Heart left ventricle (tissue), 16 donors: ENCODE measurements around the gene RNASEH2B. TPM values are rescaled to one million over a fixed set of nuclear protein-coding genes. Genes with fewer than 3 reads are reported as not detected.
A peak's percentile ranks its signal among the peaks of the same experiment; 100 is the strongest.

ENCODE experiments used
- ATAC-seq, 4 donors: fragments of 200-7000 bp; cut with Tn5 transposase; one replicate each; pipeline ENCODE4 v1.9.1; 2020 to 2022; ENCODE audit warnings: moderate library complexity in 4 of 4, mild to moderate bottlenecking in 3 of 4, moderate number of reproducible peaks in 1 of 4
- DNase-seq, 5 donors: peaks; one replicate each; pipeline ENCODE4 v3.0.0-alpha.2; 2020
- H3K27ac ChIP-seq, 12 donors: fragments of 200-600 bp; sonication (generic) in 4 of 12; one replicate each; pipeline versions ENCODE4 v1.5.0 to v1.8.0; 2016 to 2022; ENCODE audit warnings: mild to moderate bottlenecking in 2 of 12
- H3K27me3 ChIP-seq, 9 donors: fragments of 200-600 bp; sonication (generic) in 2 of 9; one replicate each; pipeline versions ENCODE4 v1.5.1 to v1.8.0; 2016 to 2022; ENCODE audit warnings: mild to moderate bottlenecking in 3 of 9
- H3K36me3 ChIP-seq, 9 donors: fragments of 200-600 bp; sonication (generic) in 2 of 9; one replicate each; pipeline versions ENCODE4 v1.5.0 to v1.8.0; 2018 to 2022; ENCODE audit warnings: mild to moderate bottlenecking in 2 of 9
- H3K4me1 ChIP-seq, 12 donors: fragments of 200-600 bp; sonication (generic) in 4 of 12; one replicate each; pipeline versions ENCODE4 v1.5.0 to v1.8.0; 2016 to 2022; ENCODE audit warnings: mild to moderate bottlenecking in 3 of 12
- H3K4me3 ChIP-seq, 12 donors: fragments of 200-600 bp; sonication (generic) in 4 of 12; one replicate each; pipeline versions ENCODE4 v1.5.0 to v1.8.0; 2017 to 2022; ENCODE audit warnings: mild to moderate bottlenecking in 9 of 12, moderate library complexity in 4 of 12
- H3K9me3 ChIP-seq, 12 donors: fragments of 200-600 bp; sonication (generic) in 4 of 12; one replicate each; pipeline versions ENCODE4 v1.5.0 to v1.8.0; 2016 to 2022; ENCODE audit warnings: mild to moderate bottlenecking in 1 of 12
- POLR2A ChIP-seq, 2 donors: fragments of 450-650 bp; IDR thresholded peaks; one replicate each; pipeline ENCODE4 v1.6.1; 2017; ENCODE audit warnings: antibody characterized with exemption in 2 of 2, mild to moderate bottlenecking in 2 of 2, moderate library complexity in 2 of 2
- WGBS, 4 donors: extraction: QIAGEN DNeasy Blood & Tissue Kit in 2 of 4; methylation state at CpG; one replicate each; pipeline versions ENCODE4 v1.1.5 to v1.1.7; 2013 to 2018; 5-methylcytosine and 5-hydroxymethylcytosine counted together
- intact Hi-C, 10 donors: fragments of 100-400 bp; cut with DNase I; formaldehyde crosslinking; loops; one replicate each; pipeline versions ENCODE4 v1.11.1 to v1.14.2; 2022
- polyA plus RNA-seq, 2 donors: library from polyadenylated mRNA; stranded (reverse); fragments of 200-250 nt; gene quantifications; one replicate each; pipeline ENCODE4 v1.2.3, GENCODE V29; 2013
- total RNA-seq, 9 donors: library from RNA; depleted of rRNA in 2 of 9; stranded (reverse); fragments of >200 nt in 2 of 9; fragmentation: NEBNext Ultra II Directional in 3 of 9; extraction: Animal tissue kit (Norgen Biotek cat#: 25700) in 3 of 9; gene quantifications; one replicate each; pipeline versions ENCODE4 v1.1.0 to v1.2.4, GENCODE V29; 2016 to 2023
- TF ChIP-seq, protein P1 (sequence below), 12 donors: fragments of 200-600 bp; sonication (generic) in 4 of 12; IDR thresholded peaks; one replicate each; pipeline versions ENCODE4 v1.5.0 to v1.8.0; 2018 to 2022; ENCODE audit warnings: antibody characterized with exemption in 12 of 12, mild to moderate bottlenecking in 5 of 12
- donor health status: ischemic (EF 13 %, LVEDD 7.1; RV severe dilation, severe dysfunction).
- donor health status: healthy with polysubstance abuse.
- donor health status: DM: no; HTN: yes; CAD: no.
- donor health status: DM: no; HTN: no; CAD: no.
- donor health status: ischemic (EF 25% LVEDD 6.9; RV normal size, moderate dysfunction).
- donor health status: ischemic (EF 25% LVEDD 5.7; RV mildly dilated, moderate dysfunction).
- donor health status: healthy.
- donor health status: DM: yes; HTN: yes; CAD: no.
- donor health status: ischemic (EF 35%, LVEDD 5.7; RV mildly dilated, moderate dysfunction).
- donor health status: nonischemic (EF 11% LVEDD 7.7; RV severe dilation, severe dysfunction).
- donor health status: DM: yes; HTN: yes; CAD: no.
- donor health status: PGD.
- donor health status: ischemic (EF 29% LVEDD 5.4; RV normal size, mild dysfunction).
- donor health status: nonischemic (EF 23%, LVEDD 6.1; RV moderate dilation, normal function).

RNASEH2B gene
- total and polyA plus RNA-seq, 11 donors: 22.7 to 61.9 (median 43.4) TPM

DNA sequence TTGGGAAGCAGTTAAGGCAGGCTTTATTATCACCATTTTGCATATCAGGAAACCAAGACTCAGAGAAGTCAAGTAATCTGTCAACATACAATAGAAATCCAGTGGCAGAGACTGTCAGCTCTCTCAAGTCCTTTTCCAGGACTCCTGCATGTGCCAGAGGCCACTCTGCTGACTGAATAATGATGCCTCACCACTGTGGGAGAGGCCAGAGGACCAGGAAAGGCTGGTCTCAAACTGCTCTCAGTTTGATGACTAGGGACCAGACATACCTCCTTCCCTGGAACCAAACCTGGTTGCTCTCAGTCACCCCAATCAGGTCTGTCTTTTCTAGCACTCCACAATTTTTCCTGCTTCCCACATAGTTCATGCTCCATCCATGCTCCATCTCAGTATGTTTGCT lies 8.0 kb downstream of the RNASEH2B start:
- Histone ChIP-seq H3K27me3 (no peaks in the 10 kb centered on the region), H3K4me1 (peaks cover 0 to 77% (median 37%) of the 10 kb centered on the region in 12 donors), H3K27ac (peak overlapping the region in 11 of 12 donors; percentile 5 to 88 (median 44)), H3K36me3 (peaks cover 0 to 6% (median 0%) of the 10 kb centered on the region in 9 donors), H3K9me3 (peaks cover 0 to 11% (median 6%) of the 10 kb centered on the region in 12 donors), H3K4me3 (no peak overlapping the region)
- intact Hi-C loops: loop anchor here in 7 of 10 donors (10.0 kb wide), 10 partner anchors 113 to 1253 kb away; no protein-coding TSS in a partner anchor
- DNase-seq (no peak), ATAC-seq (peak in 1 of 4 donors; percentile 32)
- TF ChIP-seq POLR2A (IDR thresholded peaks at IDR 0.05): no peak
- TF ChIP-seq, protein P1, sequence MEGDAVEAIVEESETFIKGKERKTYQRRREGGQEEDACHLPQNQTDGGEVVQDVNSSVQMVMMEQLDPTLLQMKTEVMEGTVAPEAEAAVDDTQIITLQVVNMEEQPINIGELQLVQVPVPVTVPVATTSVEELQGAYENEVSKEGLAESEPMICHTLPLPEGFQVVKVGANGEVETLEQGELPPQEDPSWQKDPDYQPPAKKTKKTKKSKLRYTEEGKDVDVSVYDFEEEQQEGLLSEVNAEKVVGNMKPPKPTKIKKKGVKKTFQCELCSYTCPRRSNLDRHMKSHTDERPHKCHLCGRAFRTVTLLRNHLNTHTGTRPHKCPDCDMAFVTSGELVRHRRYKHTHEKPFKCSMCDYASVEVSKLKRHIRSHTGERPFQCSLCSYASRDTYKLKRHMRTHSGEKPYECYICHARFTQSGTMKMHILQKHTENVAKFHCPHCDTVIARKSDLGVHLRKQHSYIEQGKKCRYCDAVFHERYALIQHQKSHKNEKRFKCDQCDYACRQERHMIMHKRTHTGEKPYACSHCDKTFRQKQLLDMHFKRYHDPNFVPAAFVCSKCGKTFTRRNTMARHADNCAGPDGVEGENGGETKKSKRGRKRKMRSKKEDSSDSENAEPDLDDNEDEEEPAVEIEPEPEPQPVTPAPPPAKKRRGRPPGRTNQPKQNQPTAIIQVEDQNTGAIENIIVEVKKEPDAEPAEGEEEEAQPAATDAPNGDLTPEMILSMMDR (IDR thresholded peaks at IDR 0.05): no peak

DNA sequence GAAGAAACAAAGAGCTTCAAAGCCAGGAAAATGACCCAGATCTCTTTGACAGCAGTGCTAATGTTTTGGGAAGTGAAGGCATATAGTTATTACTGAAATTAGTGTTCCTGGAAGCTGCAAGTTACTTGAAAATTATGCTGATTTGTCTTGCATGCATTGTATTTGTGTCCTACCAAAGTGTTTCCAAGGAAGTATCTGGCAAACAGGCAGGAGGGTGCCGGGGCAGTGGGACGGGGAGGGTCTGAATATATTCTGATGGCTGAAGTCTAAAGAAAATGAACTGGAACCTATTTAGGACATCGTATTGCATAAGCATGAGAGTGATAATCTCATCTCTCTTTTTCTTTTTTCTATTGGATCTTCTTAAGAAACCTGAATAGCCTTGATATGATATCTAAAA lies 9.0 kb downstream of the RNASEH2B start:
- H3K36me3 ChIP-seq: peaks cover 0 to 6% (median 0%) of the 10 kb centered on the region in 9 donors
- 66 to 71% (median 69%) methylated on average over 3 of the region's 3 CpGs for WGBS, 4 donors
- peaks cover 0 to 21% (median 16%) of the 10 kb centered on the region in 12 donors for H3K9me3 ChIP-seq
- TF ChIP-seq, protein P1 (IDR thresholded peaks at IDR 0.05): no peak
- no peak for TF ChIP-seq POLR2A (IDR thresholded peaks at IDR 0.05)
- H3K27me3 ChIP-seq: no peaks in the 10 kb centered on the region
- ATAC-seq (no peak), DNase-seq (no peak)
- H3K27ac ChIP-seq: peak overlapping the region in 3 of 12 donors; percentile 2 to 59 (median 31)
- H3K4me1 ChIP-seq: peaks cover 0 to 68% (median 37%) of the 10 kb centered on the region in 12 donors
- no peak overlapping the region for H3K4me3 ChIP-seq
- intact Hi-C loops: loop anchor here in 7 of 10 donors (10.0 kb wide), 10 partner anchors 114 to 1254 kb away; no protein-coding TSS in a partner anchor

DNA sequence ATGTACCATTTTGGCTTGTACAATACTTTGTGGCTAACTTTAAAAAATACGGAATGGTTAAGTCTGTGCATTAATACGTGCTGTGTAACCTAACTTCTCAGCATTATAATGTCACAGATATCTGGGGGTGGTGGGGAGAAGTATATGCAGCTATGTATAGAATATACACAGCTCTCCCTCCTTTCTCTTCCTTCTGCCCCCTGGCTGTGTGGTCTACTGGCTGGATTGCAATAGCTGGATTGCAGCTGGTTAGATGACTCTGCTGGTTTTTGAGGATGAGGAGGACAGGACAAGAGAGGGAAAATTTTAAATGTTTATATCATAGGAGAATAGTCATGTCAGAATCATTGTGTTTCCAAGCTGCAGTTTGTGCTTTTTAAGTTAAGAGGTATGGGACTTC lies 9.7 kb downstream of the RNASEH2B start:
- Histone ChIP-seq H3K27me3 (no peaks in the 10 kb centered on the region), H3K4me1 (peaks cover 0 to 61% (median 37%) of the 10 kb centered on the region in 12 donors), H3K9me3 (peaks cover 0 to 28% (median 23%) of the 10 kb centered on the region in 12 donors), H3K4me3 (no peak overlapping the region), H3K27ac (peak overlapping the region in 1 of 12 donors; percentile 59), H3K36me3 (peaks cover 0 to 6% (median 0%) of the 10 kb centered on the region in 9 donors)
- no peak for TF ChIP-seq POLR2A (IDR thresholded peaks at IDR 0.05)
- TF ChIP-seq, protein P1 (IDR thresholded peaks at IDR 0.05): no peak
- 76 to 87% (median 81%) methylated on average over 2 of the region's 2 CpGs for WGBS, 4 donors
- intact Hi-C loops: loop anchor here in 7 of 10 donors (10.0 kb wide), 10 partner anchors 114 to 1254 kb away; no protein-coding TSS in a partner anchor
- DNase-seq (no peak), ATAC-seq (no peak)

DNA sequence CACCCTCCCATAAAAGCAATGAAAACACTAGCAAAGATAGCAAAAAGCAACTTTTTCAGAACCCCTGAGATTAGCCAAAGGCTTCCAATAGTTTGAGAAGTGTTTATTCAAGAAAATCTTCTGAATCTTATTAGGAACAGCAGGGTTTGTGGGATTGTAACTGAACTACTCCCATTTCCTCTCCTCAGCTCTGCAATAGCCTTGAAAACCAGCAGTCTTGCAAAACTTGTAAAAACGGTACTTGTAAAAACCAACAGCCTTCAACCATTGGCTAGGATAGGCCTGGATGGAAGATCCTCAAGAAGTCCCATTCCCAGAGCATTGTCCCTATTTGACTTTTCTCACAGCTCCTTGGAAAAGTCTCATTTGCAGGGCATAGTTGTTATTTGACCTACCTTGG lies 12.1 kb downstream of the RNASEH2B start:
- H3K4me1 ChIP-seq: peaks cover 0 to 37% (median 22%) of the 10 kb centered on the region in 12 donors
- TF ChIP-seq POLR2A (IDR thresholded peaks at IDR 0.05): no peak
- TF ChIP-seq, protein P1 (IDR thresholded peaks at IDR 0.05): no peak
- H3K27ac ChIP-seq: no peak overlapping the region
- H3K9me3 ChIP-seq: peaks cover 0 to 44% (median 29%) of the 10 kb centered on the region in 12 donors
- 83 to 93% (median 90%) methylated on average over 1 of the region's 1 CpG for WGBS, 4 donors
- no peak overlapping the region for H3K4me3 ChIP-seq
- peaks cover 0 to 10% (median 0%) of the 10 kb centered on the region in 9 donors for H3K36me3 ChIP-seq
- no peak for DNase-seq
- intact Hi-C loops: no loop called here
- ATAC-seq: no peak
- H3K27me3 ChIP-seq: no peaks in the 10 kb centered on the region
